K562 (cell line): ENCODE measurements around the gene ENOSF1. TPM values are rescaled to one million over a fixed set of nuclear protein-coding genes. Genes with fewer than 3 reads are reported as not detected.

Experiments
- ESRRB ChIP-seq: fragments of 250-450 bp; sonication (Bioruptor Pico); IDR thresholded peaks from 2 replicates; pipeline ENCODE4 v1.5.0; 2020; ENCODE audit warnings: mild to moderate bottlenecking, moderate library complexity, borderline replicate concordance
- LEF1 ChIP-seq: fragments of 450-650 bp; IDR thresholded peaks from 2 replicates; pipeline ENCODE4 v1.6.1; 2016; ENCODE audit warnings: mild to moderate bottlenecking
- MAFG ChIP-seq: fragments of 450-650 bp; conservative IDR thresholded peaks from 2 replicates; pipeline ENCODE4 v1.6.1; 2016; ENCODE audit warnings: missing genetic modification characterization, missing compliant biosample characterization
- MCM3 ChIP-seq: fragments of 450-650 bp; IDR thresholded peaks from 2 replicates; pipeline ENCODE4 v1.6.1; 2016
- SLC30A9 ChIP-seq: fragments of 250-450 bp; sonication (Bioruptor Pico); IDR thresholded peaks from 2 replicates; pipeline ENCODE4 v1.8.0; 2022; ENCODE audit warnings: mild to moderate bottlenecking, moderate library complexity
- SMAD4 ChIP-seq: fragments of 250-450 bp; sonication (Bioruptor Pico); conservative IDR thresholded peaks from 2 replicates; pipeline ENCODE4 v1.8.0; 2021; ENCODE audit warnings: inconsistent platforms, mild to moderate bottlenecking, moderate library complexity
- SRSF9 ChIP-seq: fragments of 200-400 bp; formaldehyde crosslinking; IDR thresholded peaks from 2 replicates; pipeline ENCODE4 v1.6.1; 2017; ENCODE audit warnings: low read depth, low read length, borderline replicate concordance
- TEAD2 ChIP-seq: fragments of 450-650 bp; IDR thresholded peaks from 2 replicates; pipeline ENCODE4 v1.6.1; 2016; ENCODE audit warnings: missing genetic modification characterization, control low read depth, missing compliant biosample characterization
- ZNF785 ChIP-seq: fragments of 250-450 bp; sonication (Bioruptor Pico); IDR thresholded peaks from 2 replicates; pipeline ENCODE4 v1.4.0; 2020; ENCODE audit warnings: mild to moderate bottlenecking
- polyA plus RNA-seq, 8 experiments: library from polyadenylated mRNA; depleted of rRNA in 4 of 8; stranded (reverse) in 5 of 8; unstranded in 3 of 8; fragments of >200 nt; fragmentation: Nextera tagmentation in 2 of 8; fragmentation: Illumina TruSeq in 1 of 8; extraction: Ambion mirVana in 2 of 8; extraction: Trizol in 1 of 8; gene quantifications; 2 replicates each; pipeline versions ENCODE4 v1.2.1 to v1.2.3, GENCODE V29; 2011 to 2014; ENCODE audit warnings: inconsistent platforms in 1 of 8, missing spikeins in 1 of 8
- total RNA-seq, 7 experiments: library from RNA; depleted of rRNA in 6 of 7; stranded (reverse); fragments of >200 nt in 6 of 7; fragmentation: Illumina TruSeq in 2 of 7; extraction: Trizol in 2 of 7; gene quantifications; 2 replicates each; pipeline versions ENCODE4 v1.2.1 to v1.2.3, GENCODE V29; 2011 to 2021; ENCODE audit warnings: low replicate concordance in 1 of 7
- TF ChIP-seq, protein P1 (sequence below): fragments of 250-450 bp; sonication (Bioruptor Pico); IDR thresholded peaks from 2 replicates; pipeline ENCODE4 v1.4.0; 2020; ENCODE audit warnings: mild to moderate bottlenecking, moderate library complexity
- TF ChIP-seq, protein P2 (sequence below): fragments of 200-800 bp; sonication (Bioruptor generic); IDR thresholded peaks from 2 replicates; pipeline ENCODE4 v1.6.1; 2017; ENCODE audit warnings: missing genetic modification characterization, missing compliant biosample characterization
- TF ChIP-seq, protein P3 (sequence below): fragments of 450-650 bp; IDR thresholded peaks from 2 replicates; pipeline ENCODE4 v1.6.1; 2016
- TF ChIP-seq, protein P4 (sequence below): fragments of 450-650 bp; IDR thresholded peaks from 2 replicates; pipeline ENCODE4 v1.7.1; 2018; ENCODE audit warnings: mild to moderate bottlenecking, low read depth; ENCODE audit not compliant: partially characterized antibody
- TF ChIP-seq, protein P5 (sequence below): sonication (generic); formaldehyde crosslinking; IDR thresholded peaks from 2 replicates; pipeline ENCODE4 v1.8.1; 2023; ENCODE audit warnings: mild to moderate bottlenecking, missing genetic modification reagents

The ENOSF1 gene
- total and polyA plus RNA-seq, 9 of the 15 experiments (the other 6 are each of a cell fraction or from before 2014, with no cell fraction given) = 15.5 to 66.4 (median 46.5) TPM

DNA sequence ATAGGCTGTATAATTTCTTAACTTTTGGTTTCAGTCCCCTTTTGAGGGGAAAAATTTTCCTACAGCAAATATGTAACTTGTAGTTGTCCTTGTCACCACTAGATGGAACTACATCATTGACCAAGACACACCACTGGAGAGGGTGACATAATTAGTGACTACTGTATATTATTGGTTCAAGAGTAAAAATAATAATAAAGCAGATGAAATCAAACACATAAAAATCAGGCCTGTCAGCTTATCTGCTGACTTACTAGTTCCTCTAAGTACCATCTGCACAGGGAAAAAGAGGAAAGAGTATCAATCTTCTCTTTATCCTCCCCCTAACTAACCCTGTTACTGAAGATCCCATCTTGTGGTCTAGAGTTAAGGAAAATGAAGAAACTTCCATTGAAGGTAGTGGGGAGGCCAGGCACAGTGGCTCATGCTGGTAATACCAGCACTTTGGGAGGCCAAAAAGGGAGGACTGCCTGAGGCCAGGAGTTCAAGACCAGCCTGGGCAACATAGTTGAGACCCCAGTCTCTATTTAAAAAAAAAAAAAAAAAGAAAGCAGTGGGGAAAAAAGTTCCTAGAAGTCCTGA, 29.6 kb upstream of the ENOSF1 start (continued):
- TF ChIP-seq LEF1 (no peak), SMAD4 (0 out of 2 replicates have a peak, but pooled peaks have one; percentile 33), MCM3 (no peak), SLC30A9 (no peak), TEAD2 (tag) (no peak), ESRRB (no peak), SRSF9 (no peak), MAFG (tag) (0 out of 2 replicates have a peak, but pooled peaks have one; percentile 11), ZNF785 (CRISPR knock-in tag) (no peak)
- TF ChIP-seq, protein P1, sequence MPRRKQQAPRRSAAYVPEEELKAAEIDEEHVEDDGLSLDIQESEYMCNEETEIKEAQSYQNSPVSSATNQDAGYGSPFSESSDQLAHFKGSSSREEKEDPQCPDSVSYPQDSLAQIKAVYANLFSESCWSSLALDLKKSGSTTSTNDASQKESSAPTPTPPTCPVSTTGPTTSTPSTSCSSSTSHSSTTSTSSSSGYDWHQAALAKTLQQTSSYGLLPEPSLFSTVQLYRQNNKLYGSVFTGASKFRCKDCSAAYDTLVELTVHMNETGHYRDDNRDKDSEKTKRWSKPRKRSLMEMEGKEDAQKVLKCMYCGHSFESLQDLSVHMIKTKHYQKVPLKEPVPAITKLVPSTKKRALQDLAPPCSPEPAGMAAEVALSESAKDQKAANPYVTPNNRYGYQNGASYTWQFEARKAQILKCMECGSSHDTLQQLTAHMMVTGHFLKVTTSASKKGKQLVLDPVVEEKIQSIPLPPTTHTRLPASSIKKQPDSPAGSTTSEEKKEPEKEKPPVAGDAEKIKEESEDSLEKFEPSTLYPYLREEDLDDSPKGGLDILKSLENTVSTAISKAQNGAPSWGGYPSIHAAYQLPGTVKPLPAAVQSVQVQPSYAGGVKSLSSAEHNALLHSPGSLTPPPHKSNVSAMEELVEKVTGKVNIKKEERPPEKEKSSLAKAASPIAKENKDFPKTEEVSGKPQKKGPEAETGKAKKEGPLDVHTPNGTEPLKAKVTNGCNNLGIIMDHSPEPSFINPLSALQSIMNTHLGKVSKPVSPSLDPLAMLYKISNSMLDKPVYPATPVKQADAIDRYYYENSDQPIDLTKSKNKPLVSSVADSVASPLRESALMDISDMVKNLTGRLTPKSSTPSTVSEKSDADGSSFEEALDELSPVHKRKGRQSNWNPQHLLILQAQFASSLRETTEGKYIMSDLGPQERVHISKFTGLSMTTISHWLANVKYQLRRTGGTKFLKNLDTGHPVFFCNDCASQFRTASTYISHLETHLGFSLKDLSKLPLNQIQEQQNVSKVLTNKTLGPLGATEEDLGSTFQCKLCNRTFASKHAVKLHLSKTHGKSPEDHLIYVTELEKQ (CRISPR knock-in tag) = no peak
- TF ChIP-seq, protein P2, sequence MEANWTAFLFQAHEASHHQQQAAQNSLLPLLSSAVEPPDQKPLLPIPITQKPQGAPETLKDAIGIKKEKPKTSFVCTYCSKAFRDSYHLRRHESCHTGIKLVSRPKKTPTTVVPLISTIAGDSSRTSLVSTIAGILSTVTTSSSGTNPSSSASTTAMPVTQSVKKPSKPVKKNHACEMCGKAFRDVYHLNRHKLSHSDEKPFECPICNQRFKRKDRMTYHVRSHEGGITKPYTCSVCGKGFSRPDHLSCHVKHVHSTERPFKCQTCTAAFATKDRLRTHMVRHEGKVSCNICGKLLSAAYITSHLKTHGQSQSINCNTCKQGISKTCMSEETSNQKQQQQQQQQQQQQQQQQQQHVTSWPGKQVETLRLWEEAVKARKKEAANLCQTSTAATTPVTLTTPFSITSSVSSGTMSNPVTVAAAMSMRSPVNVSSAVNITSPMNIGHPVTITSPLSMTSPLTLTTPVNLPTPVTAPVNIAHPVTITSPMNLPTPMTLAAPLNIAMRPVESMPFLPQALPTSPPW (CRISPR knock-in tag) = no peak
- TF ChIP-seq, protein P3, sequence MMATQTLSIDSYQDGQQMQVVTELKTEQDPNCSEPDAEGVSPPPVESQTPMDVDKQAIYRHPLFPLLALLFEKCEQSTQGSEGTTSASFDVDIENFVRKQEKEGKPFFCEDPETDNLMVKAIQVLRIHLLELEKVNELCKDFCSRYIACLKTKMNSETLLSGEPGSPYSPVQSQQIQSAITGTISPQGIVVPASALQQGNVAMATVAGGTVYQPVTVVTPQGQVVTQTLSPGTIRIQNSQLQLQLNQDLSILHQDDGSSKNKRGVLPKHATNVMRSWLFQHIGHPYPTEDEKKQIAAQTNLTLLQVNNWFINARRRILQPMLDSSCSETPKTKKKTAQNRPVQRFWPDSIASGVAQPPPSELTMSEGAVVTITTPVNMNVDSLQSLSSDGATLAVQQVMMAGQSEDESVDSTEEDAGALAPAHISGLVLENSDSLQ = peak; percentile 35; the same call in 1 of the 2 replicates
- TF ChIP-seq, protein P4, sequence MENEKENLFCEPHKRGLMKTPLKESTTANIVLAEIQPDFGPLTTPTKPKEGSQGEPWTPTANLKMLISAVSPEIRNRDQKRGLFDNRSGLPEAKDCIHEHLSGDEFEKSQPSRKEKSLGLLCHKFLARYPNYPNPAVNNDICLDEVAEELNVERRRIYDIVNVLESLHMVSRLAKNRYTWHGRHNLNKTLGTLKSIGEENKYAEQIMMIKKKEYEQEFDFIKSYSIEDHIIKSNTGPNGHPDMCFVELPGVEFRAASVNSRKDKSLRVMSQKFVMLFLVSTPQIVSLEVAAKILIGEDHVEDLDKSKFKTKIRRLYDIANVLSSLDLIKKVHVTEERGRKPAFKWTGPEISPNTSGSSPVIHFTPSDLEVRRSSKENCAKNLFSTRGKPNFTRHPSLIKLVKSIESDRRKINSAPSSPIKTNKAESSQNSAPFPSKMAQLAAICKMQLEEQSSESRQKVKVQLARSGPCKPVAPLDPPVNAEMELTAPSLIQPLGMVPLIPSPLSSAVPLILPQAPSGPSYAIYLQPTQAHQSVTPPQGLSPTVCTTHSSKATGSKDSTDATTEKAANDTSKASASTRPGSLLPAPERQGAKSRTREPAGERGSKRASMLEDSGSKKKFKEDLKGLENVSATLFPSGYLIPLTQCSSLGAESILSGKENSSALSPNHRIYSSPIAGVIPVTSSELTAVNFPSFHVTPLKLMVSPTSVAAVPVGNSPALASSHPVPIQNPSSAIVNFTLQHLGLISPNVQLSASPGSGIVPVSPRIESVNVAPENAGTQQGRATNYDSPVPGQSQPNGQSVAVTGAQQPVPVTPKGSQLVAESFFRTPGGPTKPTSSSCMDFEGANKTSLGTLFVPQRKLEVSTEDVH = peak; percentile 39
- TF ChIP-seq, protein P5, sequence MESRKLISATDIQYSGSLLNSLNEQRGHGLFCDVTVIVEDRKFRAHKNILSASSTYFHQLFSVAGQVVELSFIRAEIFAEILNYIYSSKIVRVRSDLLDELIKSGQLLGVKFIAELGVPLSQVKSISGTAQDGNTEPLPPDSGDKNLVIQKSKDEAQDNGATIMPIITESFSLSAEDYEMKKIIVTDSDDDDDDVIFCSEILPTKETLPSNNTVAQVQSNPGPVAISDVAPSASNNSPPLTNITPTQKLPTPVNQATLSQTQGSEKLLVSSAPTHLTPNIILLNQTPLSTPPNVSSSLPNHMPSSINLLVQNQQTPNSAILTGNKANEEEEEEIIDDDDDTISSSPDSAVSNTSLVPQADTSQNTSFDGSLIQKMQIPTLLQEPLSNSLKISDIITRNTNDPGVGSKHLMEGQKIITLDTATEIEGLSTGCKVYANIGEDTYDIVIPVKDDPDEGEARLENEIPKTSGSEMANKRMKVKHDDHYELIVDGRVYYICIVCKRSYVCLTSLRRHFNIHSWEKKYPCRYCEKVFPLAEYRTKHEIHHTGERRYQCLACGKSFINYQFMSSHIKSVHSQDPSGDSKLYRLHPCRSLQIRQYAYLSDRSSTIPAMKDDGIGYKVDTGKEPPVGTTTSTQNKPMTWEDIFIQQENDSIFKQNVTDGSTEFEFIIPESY (CRISPR knock-in tag) = no peak
